ENCODE results near the gene KCNH1. TPM values are rescaled to one million over a fixed set of nuclear protein-coding genes. Genes with fewer than 3 reads are reported as not detected.

The KCNH1 gene
- total and polyA plus RNA-seq, 2 of the 4 experiments (the other 2 are of a cell fraction): 0.27 to 0.54 TPM

- H4K91ac ChIP-seq (ENCODE audit: insufficient read depth, low read depth, low read length): no peak overlapping the region
- no peak for TF ChIP-seq NFE2L2 (IDR thresholded peaks at IDR 0.05; ENCODE audit: low read depth, low read length)
- TF ChIP-seq MXI1 (IDR thresholded peaks at IDR 0.05; ENCODE audit: borderline replicate concordance, low read depth, low read length): no peak
- TF ChIP-seq CHD1 (IDR thresholded peaks at IDR 0.05; ENCODE audit: low read depth, low read length): no peak
- no peak for TF ChIP-seq POLR2A (IDR thresholded peaks at IDR 0.05; ENCODE audit: low read depth, low read length)
- no peak for TF ChIP-seq USF2 (IDR thresholded peaks at IDR 0.05; ENCODE audit: low read depth, low read length)
- TF ChIP-seq CEBPB (IDR thresholded peaks at IDR 0.05; ENCODE audit: low read depth, low read length): no peak
- no peak for TF ChIP-seq MAZ (IDR thresholded peaks at IDR 0.05; ENCODE audit: borderline replicate concordance, low read depth, low read length)
- no peak for TF ChIP-seq RCOR1 (IDR thresholded peaks at IDR 0.05; ENCODE audit: insufficient replicate concordance, low read length)
- TF ChIP-seq, protein P1, sequence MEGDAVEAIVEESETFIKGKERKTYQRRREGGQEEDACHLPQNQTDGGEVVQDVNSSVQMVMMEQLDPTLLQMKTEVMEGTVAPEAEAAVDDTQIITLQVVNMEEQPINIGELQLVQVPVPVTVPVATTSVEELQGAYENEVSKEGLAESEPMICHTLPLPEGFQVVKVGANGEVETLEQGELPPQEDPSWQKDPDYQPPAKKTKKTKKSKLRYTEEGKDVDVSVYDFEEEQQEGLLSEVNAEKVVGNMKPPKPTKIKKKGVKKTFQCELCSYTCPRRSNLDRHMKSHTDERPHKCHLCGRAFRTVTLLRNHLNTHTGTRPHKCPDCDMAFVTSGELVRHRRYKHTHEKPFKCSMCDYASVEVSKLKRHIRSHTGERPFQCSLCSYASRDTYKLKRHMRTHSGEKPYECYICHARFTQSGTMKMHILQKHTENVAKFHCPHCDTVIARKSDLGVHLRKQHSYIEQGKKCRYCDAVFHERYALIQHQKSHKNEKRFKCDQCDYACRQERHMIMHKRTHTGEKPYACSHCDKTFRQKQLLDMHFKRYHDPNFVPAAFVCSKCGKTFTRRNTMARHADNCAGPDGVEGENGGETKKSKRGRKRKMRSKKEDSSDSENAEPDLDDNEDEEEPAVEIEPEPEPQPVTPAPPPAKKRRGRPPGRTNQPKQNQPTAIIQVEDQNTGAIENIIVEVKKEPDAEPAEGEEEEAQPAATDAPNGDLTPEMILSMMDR (conservative IDR thresholded peaks at IDR 0.05; ENCODE audit: low read depth, low read length): no peak
- no peak for TF ChIP-seq RFX5 (IDR thresholded peaks at IDR 0.05; ENCODE audit: low read depth, low read length)
- TF ChIP-seq MAFK (IDR thresholded peaks at IDR 0.05; ENCODE audit: low read depth, low read length): no peak
- no peak for TF ChIP-seq ELK1 (IDR thresholded peaks at IDR 0.05; ENCODE audit: borderline replicate concordance, low read depth, low read length)
- TF ChIP-seq FOS (IDR thresholded peaks at IDR 0.05; ENCODE audit: low read depth, low read length): no peak
- no peak for TF ChIP-seq RAD21 (IDR thresholded peaks at IDR 0.05; ENCODE audit: low read length)
- TF ChIP-seq SMC3 (IDR thresholded peaks at IDR 0.05; ENCODE audit: low read depth, low read length): no peak
- TF ChIP-seq BHLHE40 (IDR thresholded peaks at IDR 0.05; ENCODE audit: low read depth, low read length): no peak
- H3K18ac ChIP-seq (ENCODE audit: low read depth, low read length): no peak overlapping the region
- POLR2A ChIA-PET (ENCODE audit: unreplicated experiment): no interaction called here
- no peak overlapping the region for H4K8ac ChIP-seq (ENCODE audit: low read depth in 2 of 2, low read length in 2 of 2)
- H4K20me1 ChIP-seq (ENCODE audit: insufficient read depth, low read length): no peaks in the 10 kb centered on the region
- H3K14ac ChIP-seq (replicated peaks; ENCODE audit: low read depth, low read length): no peak overlapping the region
- no peak overlapping the region for H2BK120ac ChIP-seq (ENCODE audit: low read depth, low read length)
- WGBS, 2 experiments (ENCODE audit: extremely low coverage in 2 of 2, insufficient read length in 1 of 2): 27% methylated on average over 2 of the region's 3 CpGs; no CpG with 5 or more reads in 1 of the 2 experiments
- no peaks in the 10 kb centered on the region for H3K79me1 ChIP-seq (ENCODE audit: low read depth in 1 of 2, low read length in 2 of 2)
- DNase-seq (no peak), ATAC-seq (ENCODE audit: low read depth) (no peak)
- in situ Hi-C loops (cut with MboI; ENCODE audit: low sequenced_read_pairs) (no loop called here), intact Hi-C loops (cut with micrococcal nuclease) (no loop called here), dilution Hi-C loops (cut with HindIII; ENCODE audit: low sequenced_read_pairs, unreplicated experiment) (no loop called here)
- H3K27me3 ChIP-seq (ENCODE audit: control insufficient read depth, insufficient read depth, low read length): no peaks in the 10 kb centered on the region
- H2BK5ac ChIP-seq (ENCODE audit: low read depth, low read length, poor library complexity, severe bottlenecking): no peak overlapping the region
- H3K4me3 ChIP-seq (ENCODE audit: insufficient read depth, low read depth, low read length): no peak overlapping the region
- H3K9ac ChIP-seq (ENCODE audit: low read depth, low read length): no peak overlapping the region
- BruUV-seq (replicated peaks): no TSS peak
- H3K4ac ChIP-seq (ENCODE audit: low read depth, low read length): no peak overlapping the region
- H3K36me3 ChIP-seq (ENCODE audit: control insufficient read depth, insufficient read depth, low read length): no peaks in the 10 kb centered on the region
- H2BK20ac ChIP-seq (ENCODE audit: low read depth, low read length): no peak overlapping the region
- H3K56ac ChIP-seq (ENCODE audit: extremely low read depth, insufficient read depth, low read length): no peak overlapping the region
- H3K9me1 ChIP-seq (ENCODE audit: insufficient read depth, low read length): no peaks in the 10 kb centered on the region
- H3K27ac ChIP-seq (ENCODE audit: insufficient read depth, low read length): no peak overlapping the region
- no peak overlapping the region for H3K4me2 ChIP-seq (ENCODE audit: low read depth, low read length)
- H2AK9ac ChIP-seq (replicated peaks; ENCODE audit: low read depth, low read length, poor library complexity): no peak overlapping the region
- H3K23ac ChIP-seq (ENCODE audit: low read depth, low read length): no peak overlapping the region
- H2AFZ ChIP-seq (replicated peaks; ENCODE audit: low read length, poor library complexity): no peak overlapping the region
- H2AK5ac ChIP-seq (ENCODE audit: low read depth, low read length): no peak overlapping the region
- no peak overlapping the region for H4K5ac ChIP-seq (ENCODE audit: low read depth, low read length)
- CTCF ChIA-PET: no interaction called here
- H3K4me1 ChIP-seq (ENCODE audit: control insufficient read depth, insufficient read depth, low read length): no peaks in the 10 kb centered on the region
- no peaks in the 10 kb centered on the region for H3K9me3 ChIP-seq (ENCODE audit: control insufficient read depth, insufficient read depth, low read length)
- H2BK15ac ChIP-seq (ENCODE audit: low read depth, low read length): no peak overlapping the region
Observed at GRCh38 chr1:210743038-210743437, 390.9 kb downstream of the KCNH1 start.
